GM12878 (cell line): ENCODE results near the gene GNAQ. TPM values are rescaled to one million over a fixed set of nuclear protein-coding genes. Genes with fewer than 3 reads are reported as not detected.

ENCODE experiments used
- ATAC-seq: fragments of 200-7000 bp; cut with Tn5 transposase; 3 replicates; pipeline ENCODE4 v1.9.1; 2020; ENCODE audit warnings: mild to moderate bottlenecking, moderate library complexity
- BruUV-seq: library from RNA; stranded (reverse); fragments of 400-500 nt; replicated peaks from 2 replicates; lab custom pipeline; 2021; lab: Mats Ljungman, UMichigan
- CTCF ChIA-PET: fragments of 300-600 bp; sonication (Branson Sonifier 250); formaldehyde crosslinking; extraction: SDS; loops from one replicate; lab custom pipeline; 2021; ENCODE audit warnings: inconsistent platforms; lab: Yijun Ruan, JAX
- POLR2A ChIA-PET: fragments of 350-600 bp; formaldehyde crosslinking; extraction: SDS; loops from one replicate; lab custom pipeline; 2021; ENCODE audit warnings: inconsistent platforms; lab: Charles Lee
- RAD21 ChIA-PET: fragments of 300-600 bp; sonication (Branson Sonifier 250); formaldehyde crosslinking; loops from one replicate; lab custom pipeline; 2023; ENCODE audit warnings: antibody characterized with exemption; ENCODE audit not compliant: unreplicated experiment; lab: Charles Lee
- SMC1A ChIA-PET: fragments of 300-600 bp; sonication (Branson Sonifier 250); formaldehyde crosslinking; loops from one replicate; lab custom pipeline; 2023; ENCODE audit not compliant: unreplicated experiment, uncharacterized antibody; lab: Charles Lee
- DNase-seq: peaks from one replicate; pipeline ENCODE4 v3.0.0-alpha.2; 2011; ENCODE audit warnings: low read depth, low spot score
- FAIRE-seq: peaks from 3 replicates; lab custom pipeline; 2011; peaks lifted over from hg19 to GRCh38; lab: Jason Lieb, UNC
- H2AFZ ChIP-seq: 2 replicates; pipeline ENCODE4 v1.6.0; 2011; ENCODE audit warnings: low read depth, low read length, control low read depth; ENCODE audit not compliant: control insufficient read depth
- H3K27ac ChIP-seq: 2 replicates; pipeline ENCODE4 v1.5.1; 2011; ENCODE audit warnings: control low read depth; ENCODE audit not compliant: control insufficient read depth, insufficient read depth
- H3K27me3 ChIP-seq, 2 experiments: replicated peaks in 1 of 2; 2 replicates each; pipeline versions ENCODE4 v1.6.0 to v1.6.1; 2011; ENCODE audit warnings: low read length in 1 of 2; ENCODE audit not compliant: control insufficient read depth in 2 of 2, insufficient read depth in 2 of 2
- H3K36me3 ChIP-seq, 2 experiments: 2 replicates each; pipeline ENCODE4 v1.5.1; 2011; ENCODE audit warnings: low read length in 1 of 2; ENCODE audit not compliant: control insufficient read depth in 2 of 2, insufficient read depth in 2 of 2
- H3K4me1 ChIP-seq: 2 replicates; pipeline ENCODE4 v1.6.1; 2011; ENCODE audit warnings: mild to moderate bottlenecking, low read length, moderate library complexity, mixed read lengths; ENCODE audit not compliant: control insufficient read depth, insufficient read depth
- H3K4me2 ChIP-seq: 2 replicates; pipeline ENCODE4 v1.6.0; 2011; ENCODE audit warnings: control low read depth; ENCODE audit not compliant: control insufficient read depth, insufficient read depth
- H3K4me3 ChIP-seq: fragments of 200-600 bp; sonication (generic); 2 replicates; pipeline ENCODE4 v1.5.1; 2016
- H3K79me2 ChIP-seq: 2 replicates; pipeline ENCODE4 v1.6.0; 2011; ENCODE audit warnings: low read length; ENCODE audit not compliant: control insufficient read depth, insufficient read depth
- H3K9ac ChIP-seq: 2 replicates; pipeline ENCODE4 v1.8.0; 2011; ENCODE audit warnings: low read length, control low read depth, mixed read lengths; ENCODE audit not compliant: control insufficient read depth, insufficient read depth
- H3K9me3 ChIP-seq: replicated peaks from 3 replicates; pipeline ENCODE4 v1.5.1; 2011; ENCODE audit warnings: mild to moderate bottlenecking, low read length; ENCODE audit not compliant: control insufficient read depth, insufficient read depth
- H4K20me1 ChIP-seq: 2 replicates; pipeline ENCODE4 v1.6.0; 2011; ENCODE audit not compliant: control insufficient read depth, insufficient read depth
- ASH2L ChIP-seq: fragments of 300-600, 200-600 bp; sonication (generic); IDR thresholded peaks from 2 replicates; pipeline ENCODE4 v1.6.1; 2017; ENCODE audit warnings: low read depth, mild to moderate bottlenecking, borderline replicate concordance
- CBX3 ChIP-seq: fragments of 200-600 bp; sonication (generic); IDR thresholded peaks from 2 replicates; pipeline ENCODE4 v1.6.1; 2016; ENCODE audit warnings: low read depth, borderline replicate concordance
- CHD4 ChIP-seq: fragments of 200-600 bp; sonication (generic); IDR thresholded peaks from 2 replicates; pipeline ENCODE4 v1.6.1; 2016; ENCODE audit warnings: mild to moderate bottlenecking
- E2F4 ChIP-seq: IDR thresholded peaks from 2 replicates; pipeline ENCODE4 v1.6.1; 2012; ENCODE audit warnings: low read depth, low read length, improper control_type of control experiment
- ETV6 ChIP-seq, 2 experiments: fragments of 450-650 bp in 1 of 2; IDR thresholded peaks in 1 of 2; conservative IDR thresholded peaks in 1 of 2; 2 replicates each; pipeline ENCODE4 v1.6.1; 2014; ENCODE audit warnings: antibody characterized with exemption in 1 of 2, borderline replicate concordance in 1 of 2, low read depth in 1 of 2, mild to moderate bottlenecking in 1 of 2, moderate library complexity in 1 of 2
- IKZF1 ChIP-seq: fragments of 450-650 bp; conservative IDR thresholded peaks from 2 replicates; pipeline ENCODE4 v1.6.1; 2017; ENCODE audit warnings: antibody characterized with exemption, mild to moderate bottlenecking
- MAX ChIP-seq: IDR thresholded peaks from 2 replicates; pipeline ENCODE4 v1.6.1; 2012; ENCODE audit warnings: low read depth, low read length, improper control_type of control experiment
- NBN ChIP-seq: fragments of 450-650 bp; IDR thresholded peaks from 2 replicates; pipeline ENCODE4 v1.6.1; 2016
- PBX3 ChIP-seq: IDR thresholded peaks from 2 replicates; pipeline ENCODE4 v1.6.1; 2011; ENCODE audit warnings: mild to moderate bottlenecking, low read depth, low read length, moderate library complexity; ENCODE audit not compliant: insufficient replicate concordance
- RBBP5 ChIP-seq: fragments of 200-600 bp; sonication (generic); conservative IDR thresholded peaks from 2 replicates; pipeline ENCODE4 v1.6.1; 2016
- RFX5 ChIP-seq: IDR thresholded peaks from 2 replicates; pipeline ENCODE4 v1.6.1; 2011; ENCODE audit warnings: low read depth, low read length, improper control_type of control experiment
- SREBF1 ChIP-seq: IDR thresholded peaks from 2 replicates; pipeline ENCODE4 v1.6.1; 2012; ENCODE audit warnings: mild to moderate bottlenecking, low read length
- ZNF207 ChIP-seq: fragments of 450-650 bp; IDR thresholded peaks from 2 replicates; pipeline ENCODE4 v1.6.1; 2014; ENCODE audit warnings: antibody characterized with exemption, mild to moderate bottlenecking, borderline replicate concordance
- WGBS: methylation state at CpG from one replicate; pipeline ENCODE4 v1.1.6; 2016; ENCODE audit warnings: low lambda C conversion rate; ENCODE audit not compliant: insufficient replicate concordance, insufficient coverage; ENCODE audit errors: missing lambda C conversion rate; 5-methylcytosine and 5-hydroxymethylcytosine counted together
- in situ Hi-C: fragments of 300-500 bp; cut with MboI; formaldehyde crosslinking; loops from 9 replicates; pipeline ENCODE4 v1.14.3; 2018; ENCODE audit warnings: mixed read lengths
- intact Hi-C: fragments of 100-400 bp; cut with micrococcal nuclease; formaldehyde crosslinking; loops from one replicate; pipeline ENCODE4 v1.14.2; 2022; ENCODE audit not compliant: unreplicated experiment
- polyA plus RNA-seq, 11 experiments: library from polyadenylated mRNA; depleted of rRNA in 4 of 11; unstranded in 6 of 11; stranded (reverse) in 5 of 11; fragments of >200 nt; fragmentation: Nextera tagmentation in 4 of 11; fragmentation: Illumina TruSeq in 1 of 11; extraction: Ambion mirVana in 4 of 11; extraction: Trizol in 1 of 11; gene quantifications; 1 replicate in 1 of 11; 2 replicates in 10 of 11; pipeline versions ENCODE4 v1.2.1 to v1.2.3, GENCODE V29; 2011 to 2016; ENCODE audit warnings: inconsistent platforms in 2 of 11, missing spikeins in 2 of 11, low read depth in 1 of 11
- total RNA-seq, 4 experiments: library from RNA; depleted of rRNA in 3 of 4; stranded (reverse); fragments of >200 nt in 3 of 4; fragmentation: Illumina TruSeq in 1 of 4; extraction: Trizol in 1 of 4; gene quantifications; 2 replicates each; pipeline versions ENCODE4 v1.2.1 to v1.2.3, GENCODE V29; 2013 to 2021

Gene GNAQ
- total and polyA plus RNA-seq, 10 of the 15 experiments (the other 5 are each of a cell fraction or from before 2014, with no cell fraction given): 0.15 to 47.2 (median 0.49) TPM

GRCh38 chr9:77951369-77951768 is 80.2 kb downstream of the GNAQ start:
- no TSS peak for BruUV-seq
- CTCF ChIA-PET: interaction anchor here (1.0 to 1.4 kb wide), 3 partner anchors 13 to 84 kb away, joined by 3 to 7 read pairs (median 3); no protein-coding TSS in a partner anchor
- ATAC-seq (no peak), DNase-seq (no peak), FAIRE-seq (no peak)
- Histone ChIP-seq H3K4me2 (no peak overlapping the region), H3K4me1 (no peaks in the 10 kb centered on the region), H3K27me3 (no peaks in the 10 kb centered on the region), H3K36me3 (no peaks in the 10 kb centered on the region), H3K27ac (no peak overlapping the region), H3K9ac (no peak overlapping the region), H3K9me3 (no peaks in the 10 kb centered on the region), H3K79me2 (no peaks in the 10 kb centered on the region), H3K4me3 (no peak overlapping the region), H2AFZ (no peak overlapping the region), H4K20me1 (no peaks in the 10 kb centered on the region)
- TF ChIP-seq RBBP5 (no peak), PBX3 (no peak), E2F4 (no peak), SREBF1 (no peak), RFX5 (no peak), CHD4 (no peak), CBX3 (no peak), IKZF1 (no peak), ZNF207 (no peak), MAX (no peak), ASH2L (no peak), NBN (no peak), ETV6 (conservative IDR thresholded peaks at IDR 0.05 in 1 of 2, IDR thresholded peaks at IDR 0.05 in 1 of 2; ENCODE audit: borderline replicate concordance in 1 of 2, low read depth in 1 of 2) (no peak)
- in situ Hi-C loops: no loop called here
- RAD21 ChIA-PET: interaction anchor here (0.8 to 2.8 kb wide), 3 partner anchors 23 to 67 kb away, joined by 3 to 15 read pairs (median 6); no protein-coding TSS in a partner anchor
- intact Hi-C loops: no loop called here
- SMC1A ChIA-PET: interaction anchor here (0.7 to 4.4 kb wide), 6 partner anchors 10 to 84 kb away, joined by 3 to 19 read pairs (median 8); no protein-coding TSS in a partner anchor
- 0% methylated on average over 1 of the region's 1 CpG for WGBS
- POLR2A ChIA-PET: interaction anchor here (0.6 to 1.7 kb wide), 4 partner anchors 28 to 118 kb away, joined by 3 to 4 read pairs (median 4); no protein-coding TSS in a partner anchor
